Keratinocyte (primary cell): Measurements from ENCODE around the gene TPK1. TPM values are rescaled to one million over a fixed set of nuclear protein-coding genes. Genes with fewer than 3 reads are reported as not detected.

Experiments used
- DNase-seq: peaks from one replicate; pipeline ENCODE4 v3.0.0-alpha.2; 2011; ENCODE audit warnings: low read depth, missing footprints, low spot score
- FAIRE-seq: peaks from 2 replicates; lab custom pipeline; 2011; peaks lifted over from hg19 to GRCh38; lab: Jason Lieb, UNC
- H2AFZ ChIP-seq: 2 replicates; pipeline ENCODE4 v1.6.0; 2012; ENCODE audit warnings: low read length, control low read depth, inconsistent platforms; ENCODE audit not compliant: control insufficient read depth
- H3K27ac ChIP-seq: 2 replicates; pipeline ENCODE4 v1.5.1; 2011; ENCODE audit warnings: low read length; ENCODE audit not compliant: control insufficient read depth, insufficient read depth
- H3K27me3 ChIP-seq: 3 replicates; pipeline ENCODE4 v1.6.0; 2011; ENCODE audit warnings: low read length; ENCODE audit not compliant: control insufficient read depth, insufficient read depth; ENCODE audit errors: extremely low read depth
- H3K36me3 ChIP-seq, 2 experiments: 2 replicates in 1 of 2; 3 replicates in 1 of 2; pipeline ENCODE4 v1.5.1; 2011; ENCODE audit warnings: low read length in 2 of 2, mild to moderate bottlenecking in 1 of 2; ENCODE audit not compliant: control insufficient read depth in 2 of 2, insufficient read depth in 2 of 2; ENCODE audit errors: extremely low read depth in 1 of 2
- H3K4me1 ChIP-seq: 3 replicates; pipeline ENCODE4 v1.5.1; 2011; ENCODE audit warnings: low read length; ENCODE audit not compliant: control insufficient read depth, insufficient read depth; ENCODE audit errors: extremely low read depth
- H3K4me2 ChIP-seq: 3 replicates; pipeline ENCODE4 v1.6.0; 2011; ENCODE audit warnings: low read depth, low read length; ENCODE audit not compliant: control insufficient read depth, insufficient read depth; ENCODE audit errors: extremely low read depth
- H3K4me3 ChIP-seq, 3 experiments: fragments of 200-600 bp in 1 of 3; sonication (generic) in 1 of 3; 2 replicates in 2 of 3; 3 replicates in 1 of 3; pipeline ENCODE4 v1.5.1; 2011 to 2016; ENCODE audit warnings: low read length in 3 of 3, mild to moderate bottlenecking in 3 of 3, control low read depth in 2 of 3, inconsistent platforms in 1 of 3, low read depth in 1 of 3, mixed read lengths in 1 of 3, mixed run types in 1 of 3, moderate library complexity in 1 of 3; ENCODE audit not compliant: control insufficient read depth in 2 of 3, insufficient read depth in 2 of 3; ENCODE audit errors: extremely low read depth in 1 of 3
- H3K79me2 ChIP-seq: 2 replicates; pipeline ENCODE4 v1.6.0; 2012; ENCODE audit warnings: low read length; ENCODE audit not compliant: control insufficient read depth, insufficient read depth
- H3K9ac ChIP-seq: 3 replicates; pipeline ENCODE4 v1.6.0; 2011; ENCODE audit warnings: low read length; ENCODE audit not compliant: control insufficient read depth, insufficient read depth; ENCODE audit errors: extremely low read depth
- H3K9me1 ChIP-seq: 3 replicates; pipeline ENCODE4 v1.6.0; 2011; ENCODE audit warnings: low read length; ENCODE audit not compliant: control insufficient read depth, insufficient read depth; ENCODE audit errors: extremely low read depth
- H3K9me3 ChIP-seq: 2 replicates; pipeline ENCODE4 v1.5.1; 2012; ENCODE audit warnings: low read depth, low read length; ENCODE audit not compliant: control insufficient read depth
- H4K20me1 ChIP-seq: 3 replicates; pipeline ENCODE4 v1.6.0; 2011; ENCODE audit warnings: low read length; ENCODE audit not compliant: control insufficient read depth, insufficient read depth; ENCODE audit errors: extremely low read depth
- CTCF ChIP-seq, 3 experiments: IDR thresholded peaks in 1 of 3; conservative IDR thresholded peaks in 1 of 3; optimal IDR thresholded peaks in 1 of 3; 2 replicates in 2 of 3; 3 replicates in 1 of 3; pipeline versions ENCODE3 to v1.5.1; 2011; ENCODE audit warnings: low read length in 3 of 3, mild to moderate bottlenecking in 3 of 3, moderate library complexity in 2 of 3, control low read depth in 1 of 3, inconsistent platforms in 1 of 3; ENCODE audit not compliant: insufficient read depth in 2 of 3; ENCODE audit errors: extremely low read depth in 1 of 3
- EZH2 ChIP-seq: IDR thresholded peaks from one replicate; pipeline ENCODE4 v1.6.1; 2012; ENCODE audit warnings: inconsistent platforms, mild to moderate bottlenecking, low read length, moderate library complexity
- dilution Hi-C: fragments of 300-500 bp; cut with MboI; formaldehyde crosslinking; loops from one replicate; pipeline ENCODE4 v1.7.0; 2020; ENCODE audit warnings: low sequenced_read_pairs; ENCODE audit not compliant: extremely low pct_ligation_motif_present
- polyA plus RNA-seq, 5 experiments: library from polyadenylated mRNA; depleted of rRNA in 3 of 5; stranded (reverse) in 3 of 5; stranded (forward) in 1 of 5; unstranded in 1 of 5; fragments of >200 nt; gene quantifications; 1 replicate in 1 of 5; 2 replicates in 3 of 5; 3 replicates in 1 of 5; pipeline versions ENCODE4 v1.2.1 to v1.2.3, GENCODE V29; 2011 to 2012; ENCODE audit warnings: missing spikeins in 2 of 5, low read depth in 1 of 5, low replicate concordance in 1 of 5

The TPK1 gene
- polyA plus RNA-seq, 1 donor (not counting 4 experiments of a cell fraction or from before 2014, with no cell fraction given) = 1.9 TPM

GRCh38 chr7:144784441-144784840, 51.4 kb downstream of the TPK1 start:
- no peak for TF ChIP-seq CTCF (optimal IDR thresholded peaks at IDR 0.05 in 1 of 3, IDR thresholded peaks at IDR 0.05 in 1 of 3, conservative IDR thresholded peaks at IDR 0.05 in 1 of 3; ENCODE audit: extremely low read depth in 1 of 3, insufficient read depth in 2 of 3, low read length in 3 of 3)
- TF ChIP-seq EZH2 = no peak
- Histone ChIP-seq H4K20me1 (no peaks in the 10 kb centered on the region), H3K36me3 (no peaks in the 10 kb centered on the region), H3K4me2 (no peak overlapping the region), H2AFZ (no peak overlapping the region), H3K27me3 (no peaks in the 10 kb centered on the region), H3K9me3 (no peaks in the 10 kb centered on the region), H3K4me1 (no peaks in the 10 kb centered on the region), H3K9ac (no peak overlapping the region), H3K27ac (no peak overlapping the region), H3K4me3 (no peak overlapping the region), H3K9me1 (no peaks in the 10 kb centered on the region), H3K79me2 (no peaks in the 10 kb centered on the region)
- FAIRE-seq = no peak
- dilution Hi-C loops = no loop called here
- DNase-seq = no peak

- dilution Hi-C loops = no loop called here
- FAIRE-seq (no peak), DNase-seq (no peak)
These were observed 53.0 kb downstream of the TPK1 start for GRCh38 chr7:144782883-144783282.

More at GRCh38 chr7:144782883-144783282, 53.0 kb downstream of the TPK1 start:
- Histone ChIP-seq H3K9me1 (no peaks in the 10 kb centered on the region), H3K9me3 (no peaks in the 10 kb centered on the region), H3K27ac (no peak overlapping the region), H2AFZ (no peak overlapping the region), H3K4me1 (no peaks in the 10 kb centered on the region), H3K27me3 (no peaks in the 10 kb centered on the region), H3K36me3 (no peaks in the 10 kb centered on the region), H3K4me3 (no peak overlapping the region), H3K79me2 (no peaks in the 10 kb centered on the region), H3K9ac (no peak overlapping the region), H4K20me1 (no peaks in the 10 kb centered on the region), H3K4me2 (no peak overlapping the region)
- no peak for TF ChIP-seq CTCF (optimal IDR thresholded peaks at IDR 0.05 in 1 of 3, IDR thresholded peaks at IDR 0.05 in 1 of 3, conservative IDR thresholded peaks at IDR 0.05 in 1 of 3; ENCODE audit: extremely low read depth in 1 of 3, insufficient read depth in 2 of 3, low read length in 3 of 3)
- TF ChIP-seq EZH2 = no peak
